ENCODE measurements around the gene BEND5.

DNA sequence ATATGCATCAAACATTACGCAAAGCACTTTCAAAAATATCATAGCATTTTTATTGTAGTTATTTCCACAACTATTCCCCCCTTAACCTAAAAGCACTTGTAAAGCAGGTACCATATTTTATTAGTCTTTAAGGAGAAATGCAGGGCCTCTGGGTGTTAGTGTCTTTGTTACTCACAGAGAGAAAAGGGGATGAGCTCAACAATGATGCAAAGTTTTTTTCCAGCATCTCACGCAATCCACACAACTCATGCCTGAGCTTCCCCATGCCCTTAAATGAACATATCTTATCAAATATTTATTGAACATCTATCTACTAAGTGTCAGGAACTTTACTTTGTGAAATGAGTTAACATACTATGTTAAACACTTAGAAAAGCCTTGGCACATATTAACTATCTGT, 50.6 kb downstream of the BEND5 start:
- TF ChIP-seq, protein P1, sequence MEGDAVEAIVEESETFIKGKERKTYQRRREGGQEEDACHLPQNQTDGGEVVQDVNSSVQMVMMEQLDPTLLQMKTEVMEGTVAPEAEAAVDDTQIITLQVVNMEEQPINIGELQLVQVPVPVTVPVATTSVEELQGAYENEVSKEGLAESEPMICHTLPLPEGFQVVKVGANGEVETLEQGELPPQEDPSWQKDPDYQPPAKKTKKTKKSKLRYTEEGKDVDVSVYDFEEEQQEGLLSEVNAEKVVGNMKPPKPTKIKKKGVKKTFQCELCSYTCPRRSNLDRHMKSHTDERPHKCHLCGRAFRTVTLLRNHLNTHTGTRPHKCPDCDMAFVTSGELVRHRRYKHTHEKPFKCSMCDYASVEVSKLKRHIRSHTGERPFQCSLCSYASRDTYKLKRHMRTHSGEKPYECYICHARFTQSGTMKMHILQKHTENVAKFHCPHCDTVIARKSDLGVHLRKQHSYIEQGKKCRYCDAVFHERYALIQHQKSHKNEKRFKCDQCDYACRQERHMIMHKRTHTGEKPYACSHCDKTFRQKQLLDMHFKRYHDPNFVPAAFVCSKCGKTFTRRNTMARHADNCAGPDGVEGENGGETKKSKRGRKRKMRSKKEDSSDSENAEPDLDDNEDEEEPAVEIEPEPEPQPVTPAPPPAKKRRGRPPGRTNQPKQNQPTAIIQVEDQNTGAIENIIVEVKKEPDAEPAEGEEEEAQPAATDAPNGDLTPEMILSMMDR (IDR thresholded peaks at IDR 0.05; ENCODE audit: low read depth, low read length) = no peak
- TF ChIP-seq, protein P2, sequence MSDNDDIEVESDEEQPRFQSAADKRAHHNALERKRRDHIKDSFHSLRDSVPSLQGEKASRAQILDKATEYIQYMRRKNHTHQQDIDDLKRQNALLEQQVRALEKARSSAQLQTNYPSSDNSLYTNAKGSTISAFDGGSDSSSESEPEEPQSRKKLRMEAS (IDR thresholded peaks at IDR 0.05; ENCODE audit: low read depth, low read length) = no peak
